ENCODE data around the gene PPP4R3A. TPM values are rescaled to one million over a fixed set of nuclear protein-coding genes. Genes with fewer than 3 reads are reported as not detected.

Gene PPP4R3A
- total RNA-seq, 1 experiment from 2014 or later = 148 TPM

- H3K27ac ChIP-seq (ENCODE audit: insufficient read length, low read depth, low read length) = no peak overlapping the region
- no CpG with 5 or more reads among the region's 2 CpGs for WGBS (ENCODE audit: extremely low coverage, insufficient read length, low lambda C conversion rate)
These were observed 2.0 kb downstream of the PPP4R3A start for GRCh38 chr14:91508105-91508504.

More at GRCh38 chr14:91508105-91508504, 2.0 kb downstream of the PPP4R3A start:
- H3K9ac ChIP-seq (ENCODE audit: extremely low read depth, insufficient read length, low read length) = peak overlapping the region; percentile 88
- Mint-ChIP-seq H3K36me3 (ENCODE audit: insufficient read depth in 1 of 3, low read depth in 3 of 3) (peaks cover 25 to 46% (median 44%) of the 10 kb centered on the region in 3 experiments; a peak in 6 of 7 replicates), H3K27ac (no peak overlapping the region), H3K9me3 (0 out of 5 replicates have a peak, but pooled peaks cover 2% of the 10 kb centered on the region in 2 experiments), H3K27me3 (ENCODE audit: low read depth) (no peaks in the 10 kb centered on the region), H3K4me1 (peaks cover 14 to 17% of the 10 kb centered on the region in 2 experiments; a peak in 3 of 4 replicates), H3K4me3 (peak overlapping the region; percentile 93 to 99)
- no peak overlapping the region for H3K14ac ChIP-seq (ENCODE audit: insufficient read depth, low read length)
- H3K23me2 ChIP-seq (ENCODE audit: insufficient read length, low read depth, low read length, poor library complexity, severe bottlenecking) = peaks cover 9% of the 10 kb centered on the region
- no peak overlapping the region for H2BK12ac ChIP-seq (ENCODE audit: insufficient read length, low read depth, low read length)
- H3K9me3 ChIP-seq (ENCODE audit: control insufficient read depth, low read depth, low read length) = no peaks in the 10 kb centered on the region
- H2AK5ac ChIP-seq (ENCODE audit: insufficient read length, low read length) = no peak overlapping the region
- H2BK120ac ChIP-seq (ENCODE audit: low read depth, low read length, poor library complexity, severe bottlenecking) = no peak overlapping the region
- H3K4me1 ChIP-seq (ENCODE audit: insufficient read depth, low read length) = no peaks in the 10 kb centered on the region
- H3K27me3 ChIP-seq (ENCODE audit: insufficient read depth, low read length) = no peaks in the 10 kb centered on the region
- no peak for TF ChIP-seq CTCF (conservative IDR thresholded peaks at IDR 0.05)
- H2BK15ac ChIP-seq (ENCODE audit: low read depth, low read length) = no peak overlapping the region
- H3K4ac ChIP-seq (ENCODE audit: low read depth, low read length) = no peak overlapping the region
- no peak overlapping the region for H3K23ac ChIP-seq (ENCODE audit: insufficient read length, low read depth, low read length)
- H3K18ac ChIP-seq (ENCODE audit: insufficient read length, low read depth, low read length) = no peak overlapping the region
- DNase-seq = no peak
- H3K79me1 ChIP-seq (ENCODE audit: insufficient read depth, low read depth, low read length, poor library complexity, severe bottlenecking) = peaks cover 4% of the 10 kb centered on the region
- no peak overlapping the region for H4K91ac ChIP-seq (ENCODE audit: insufficient read length, low read depth, low read length)
- no peak overlapping the region for H4K5ac ChIP-seq (ENCODE audit: insufficient read length, low read depth, low read length)
- H4K20me1 ChIP-seq (ENCODE audit: control insufficient read depth, insufficient read depth, insufficient read length) = no peaks in the 10 kb centered on the region
- H3T11ph ChIP-seq (ENCODE audit: low read length) = no peak overlapping the region
- no peak overlapping the region for H2BK20ac ChIP-seq (ENCODE audit: low read depth, low read length, poor library complexity, severe bottlenecking)
- peaks cover 47% of the 10 kb centered on the region; the same call in 1 of the 2 replicates for H3K79me2 ChIP-seq (ENCODE audit: insufficient read depth, low read length)
- no peak overlapping the region for H4K8ac ChIP-seq (replicated peaks; ENCODE audit: insufficient read length, low read depth, low read length)
- H2AFZ ChIP-seq (ENCODE audit: low read length) = no peak overlapping the region
- no peak overlapping the region for H2BK5ac ChIP-seq (ENCODE audit: insufficient read length, low read length)
- H3K56ac ChIP-seq (ENCODE audit: insufficient read length, low read depth, low read length) = no peak overlapping the region
- peak overlapping the region; percentile 74 for H3K4me2 ChIP-seq (ENCODE audit: insufficient read depth, insufficient read length, low read length)
